Fibroblast of skin of back (primary cell): Measurements from ENCODE around the gene RNF224.

ENCODE experiments used
- DNase-seq: peaks from one replicate; pipeline ENCODE4 v3.0.0-alpha.2; 2013

The RNF224 gene

DNA sequence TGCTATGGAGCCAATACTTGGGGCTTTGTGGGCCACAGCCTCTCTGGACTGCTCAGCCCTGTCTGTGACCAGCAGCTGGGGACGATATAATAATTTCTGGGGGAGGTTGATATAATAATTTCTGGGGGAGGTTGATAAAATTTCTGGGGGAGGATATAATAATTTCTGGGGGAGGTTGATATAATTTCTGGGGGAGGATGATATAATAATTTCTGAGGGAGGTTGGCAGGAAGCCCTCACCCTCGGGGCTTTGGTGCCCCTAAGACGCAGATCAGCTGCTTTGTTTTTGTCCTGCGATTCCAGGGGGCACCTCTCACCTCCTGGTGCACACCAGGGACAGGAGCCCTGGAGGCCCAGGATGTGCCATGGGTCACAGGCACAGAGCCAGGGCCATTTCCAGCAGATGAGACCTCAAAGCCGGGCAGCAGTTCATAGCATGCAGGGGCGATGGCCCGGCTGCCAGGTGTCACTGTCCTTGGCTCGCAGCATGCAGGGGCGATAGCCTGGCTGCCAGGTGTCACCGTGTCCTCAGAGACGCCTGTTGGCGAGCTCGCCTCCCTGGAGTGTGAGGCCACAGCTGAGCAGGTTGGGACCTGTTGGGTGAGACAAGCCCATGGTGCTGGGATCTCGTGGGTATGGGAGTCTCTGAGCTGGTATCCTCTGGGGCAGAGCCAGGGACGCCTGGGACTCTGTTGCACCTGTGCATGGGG lies 46.5 kb downstream of the RNF224 start:
- no peak for DNase-seq

DNA sequence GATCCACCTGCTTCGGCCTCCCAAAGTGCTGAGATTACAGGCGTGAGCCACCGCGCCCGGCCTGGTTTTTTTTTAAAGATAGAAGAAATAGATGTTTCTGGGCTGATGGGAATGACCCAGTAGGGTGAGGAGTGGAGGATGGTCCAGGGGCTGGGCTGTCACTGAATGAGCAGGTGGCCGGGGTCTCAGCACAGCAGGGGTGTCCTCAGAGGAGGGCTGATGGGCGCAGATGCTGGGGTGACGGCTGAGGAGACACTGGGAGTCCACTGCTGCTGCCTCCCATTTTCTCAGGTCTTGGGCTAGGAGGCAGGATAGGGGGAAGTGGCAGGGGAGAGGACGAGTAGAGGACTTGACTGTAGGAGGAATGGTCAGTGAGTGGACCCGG lies 47.9 kb downstream of the RNF224 start:
- no peak for DNase-seq

DNA sequence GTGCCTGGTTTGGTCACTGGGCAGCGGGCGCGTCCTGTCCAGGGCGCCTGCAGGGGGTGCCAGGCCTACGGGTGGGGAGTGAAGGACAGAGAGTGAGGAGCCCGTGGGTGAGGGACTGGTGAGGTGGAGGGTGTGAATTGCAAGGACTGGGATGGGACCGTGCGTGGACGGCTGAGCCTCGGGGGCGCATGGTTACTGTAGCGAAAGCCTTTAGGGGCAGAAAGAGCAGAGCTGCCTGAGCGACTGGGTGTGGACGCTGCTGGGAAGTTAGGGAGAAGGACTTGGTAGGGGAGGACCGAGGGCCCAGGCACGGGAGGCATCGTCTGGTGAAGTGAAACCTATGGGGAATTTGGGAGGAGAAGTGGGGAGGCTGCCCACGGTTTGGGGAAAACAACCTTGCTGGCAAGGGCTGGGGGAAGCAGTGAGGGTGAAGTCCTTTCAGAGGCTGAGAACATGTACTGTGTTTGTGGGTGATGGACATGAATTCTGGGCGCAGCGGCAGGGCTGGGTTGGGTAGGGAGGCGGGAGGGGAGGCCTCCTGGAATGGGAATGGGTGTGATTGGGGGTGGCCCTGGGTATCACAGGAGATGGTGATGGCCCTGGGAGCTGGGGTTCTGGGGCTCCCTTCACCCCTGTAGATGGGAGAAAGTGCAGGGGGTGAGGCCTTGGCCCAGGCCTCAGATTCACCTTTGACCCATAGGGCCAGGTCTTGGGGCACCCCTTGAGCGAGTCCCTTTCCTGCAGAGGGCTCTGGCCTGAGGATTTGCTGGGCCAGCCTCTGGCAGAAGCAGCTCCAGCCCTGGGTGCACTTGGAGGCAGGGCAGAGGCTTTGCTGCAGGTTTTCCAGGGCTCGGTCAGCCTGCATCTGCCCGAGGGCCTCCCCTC lies 48.5 kb downstream of the RNF224 start:
- DNase-seq = no peak

DNA sequence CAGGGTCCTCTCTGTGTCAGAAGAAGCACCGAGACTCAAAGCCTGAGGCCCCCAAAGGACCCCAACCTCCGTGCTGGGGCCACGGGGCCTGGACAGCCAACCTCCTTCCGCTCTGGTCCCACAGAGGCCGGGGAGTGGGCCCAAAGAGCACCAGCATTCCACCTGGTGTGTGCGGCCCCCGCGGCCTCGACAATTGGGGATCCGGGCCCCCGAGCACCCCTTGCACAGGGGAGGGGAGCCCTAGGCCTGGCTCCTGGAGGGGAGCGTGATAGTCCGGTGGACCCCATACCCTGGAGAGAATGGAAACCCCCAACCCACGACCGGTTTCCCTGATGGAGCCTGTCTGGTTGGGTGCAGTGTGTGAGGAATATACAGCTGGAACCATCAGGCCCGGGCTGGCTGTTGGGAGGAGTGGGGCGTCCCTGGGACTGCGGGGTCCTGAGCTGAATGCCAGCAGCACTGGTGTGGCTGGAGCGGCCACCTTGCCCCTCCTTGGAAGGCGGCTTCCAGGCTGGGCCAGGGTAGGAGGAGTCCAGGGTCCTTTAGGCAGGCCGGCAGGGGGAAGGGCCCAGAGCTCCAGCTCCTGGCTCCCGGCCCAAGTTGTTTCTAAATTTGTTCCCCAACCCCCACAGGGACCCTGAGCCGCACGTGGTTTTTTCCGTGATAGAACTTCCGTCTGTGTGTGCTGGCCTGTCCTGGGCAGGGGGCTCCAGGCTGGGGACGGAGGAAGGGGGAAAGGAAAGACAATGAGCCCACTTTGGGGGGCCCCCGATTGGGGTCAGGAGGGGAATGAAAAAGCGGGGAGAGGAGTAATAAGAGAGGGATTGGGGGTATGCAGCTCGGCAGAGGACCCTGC lies 49.4 kb downstream of the RNF224 start:
- peak; percentile 53 for DNase-seq

DNA sequence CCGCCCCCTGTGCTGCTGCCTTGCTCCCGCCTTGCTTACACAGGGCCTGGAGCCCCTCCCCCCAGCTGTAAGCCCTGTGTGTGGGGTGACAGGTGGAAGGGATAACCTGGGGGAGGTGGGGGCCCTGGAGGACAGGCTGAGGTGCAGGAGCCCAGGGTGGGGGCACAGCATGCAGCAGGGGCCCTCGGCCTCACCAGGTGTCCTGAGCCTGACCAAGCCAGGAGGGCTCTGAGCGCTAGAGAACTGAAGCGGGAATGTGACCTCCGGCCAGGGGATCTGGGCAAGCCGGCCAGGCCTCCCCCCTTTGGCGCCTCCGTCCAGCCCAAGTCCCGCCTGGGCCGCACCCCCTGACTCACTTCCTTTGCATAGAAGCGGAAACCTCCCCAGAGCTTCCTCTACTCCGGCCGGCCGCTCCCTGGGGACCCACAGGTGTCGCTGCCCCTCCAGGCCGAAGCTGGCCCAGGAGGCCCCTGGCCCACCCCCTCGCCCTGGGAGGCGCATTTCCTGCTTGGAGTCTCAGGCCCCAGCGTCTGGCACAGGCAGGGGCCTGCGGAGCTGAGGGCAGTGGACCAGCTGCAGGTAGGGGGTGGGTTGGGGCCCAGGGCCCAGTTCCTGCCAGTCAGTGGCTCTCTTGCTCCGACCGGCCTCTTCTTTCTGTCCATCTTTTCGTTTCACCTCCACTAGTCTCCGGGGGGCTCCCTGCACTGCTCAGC lies 50.2 kb downstream of the RNF224 start, which contains the start of gene TOR4A:
TSS of gene TOR4A (plus strand) at position 398 of the 713 bp plus-strand sequence. CDS start 964 bp downstream, outside the sequence.
- DNase-seq = peak; percentile 70

DNA sequence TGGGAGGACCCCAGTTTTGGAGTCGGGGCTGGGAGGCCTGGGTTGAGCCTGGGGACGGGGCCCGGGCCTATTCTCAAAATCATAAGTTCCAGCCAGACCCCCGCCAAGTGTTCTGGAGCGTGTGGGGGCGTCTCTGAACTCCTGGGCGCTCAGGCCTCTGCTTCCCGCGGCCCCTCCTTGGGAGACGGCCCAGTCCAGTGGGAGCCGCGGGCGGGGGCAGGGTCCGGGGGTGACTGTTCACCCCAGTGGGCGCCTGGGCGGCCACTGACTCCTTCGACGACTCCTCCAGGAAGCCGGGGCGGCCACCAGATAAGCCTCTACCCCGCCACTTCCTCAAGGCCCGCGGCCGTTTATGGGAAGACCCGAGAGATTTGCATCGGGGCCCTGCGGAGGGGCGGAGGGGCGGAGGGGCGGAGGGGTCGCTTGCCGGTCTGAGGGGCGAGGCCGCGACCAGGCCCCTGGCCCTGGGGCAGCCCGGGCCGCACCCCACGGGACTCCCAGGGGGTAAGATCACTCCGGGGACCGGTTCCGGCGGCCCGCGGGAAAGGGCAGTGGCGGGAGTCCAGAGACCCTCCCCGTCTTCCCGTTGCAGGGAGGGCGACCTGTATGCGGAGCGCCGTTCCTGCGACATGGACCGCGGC lies 50.9 kb downstream of the RNF224 start:
- no peak for DNase-seq
